GM18861 (cell line): ENCODE measurements around the gene WDR4.
"Not testable (repeated sequence)": the region's sequence is repeated elsewhere in the genome, so short reads cannot be mapped to it uniquely, and the experiment has no call there.

Experiments
- ATAC-seq: cut with Tn5 transposase; IDR thresholded peaks from one replicate; pipeline ENCODE4 v1.9.1; 2021; ENCODE audit not compliant: unreplicated experiment

Gene WDR4

DNA sequence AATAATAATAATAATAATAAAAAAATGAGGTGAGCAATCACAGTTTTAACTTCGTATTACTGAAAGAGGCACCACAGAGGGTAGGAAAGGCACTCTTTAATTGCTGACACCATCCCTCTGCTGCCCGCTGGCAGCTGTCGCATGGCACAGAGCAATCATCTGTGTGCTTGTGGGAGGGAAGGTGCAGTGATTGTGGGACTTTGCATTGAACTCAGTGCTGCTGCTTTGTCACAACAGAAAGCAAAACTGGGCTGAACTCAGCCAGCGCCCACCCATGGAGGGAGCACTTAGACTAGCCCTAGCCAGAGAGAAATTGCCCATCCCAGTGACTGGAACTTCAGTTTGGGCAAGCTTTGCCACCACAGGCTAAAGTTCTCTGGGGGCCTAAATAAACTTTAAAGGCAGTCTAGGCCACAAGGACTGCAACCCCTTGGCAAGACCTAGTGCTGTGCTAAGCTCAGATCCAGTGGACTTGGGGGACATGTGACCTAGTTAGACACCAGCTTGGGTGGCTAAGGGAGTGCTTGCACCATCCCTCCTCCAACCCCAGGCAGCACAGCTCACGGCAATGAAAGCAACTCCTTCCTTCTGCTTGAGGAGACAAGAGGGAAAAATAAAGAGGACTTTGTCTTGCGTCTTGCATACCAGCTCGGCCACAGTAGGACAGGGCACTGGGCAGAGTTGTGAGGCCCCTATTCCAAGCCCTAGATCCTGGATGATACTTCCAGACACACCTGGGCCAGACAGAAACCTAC lies 59.3 kb downstream of the WDR4 start:
- ATAC-seq: no peak

- no peak for ATAC-seq
Observed at GRCh38 chr21:42818328-42818749, 61.0 kb downstream of the WDR4 start.

- ATAC-seq: no peak
Observed at GRCh38 chr21:42815217-42815616, 64.1 kb downstream of the WDR4 start.

- not testable (repeated sequence) for ATAC-seq
Observed at GRCh38 chr21:42812528-42813241, 66.7 kb downstream of the WDR4 start.

DNA sequence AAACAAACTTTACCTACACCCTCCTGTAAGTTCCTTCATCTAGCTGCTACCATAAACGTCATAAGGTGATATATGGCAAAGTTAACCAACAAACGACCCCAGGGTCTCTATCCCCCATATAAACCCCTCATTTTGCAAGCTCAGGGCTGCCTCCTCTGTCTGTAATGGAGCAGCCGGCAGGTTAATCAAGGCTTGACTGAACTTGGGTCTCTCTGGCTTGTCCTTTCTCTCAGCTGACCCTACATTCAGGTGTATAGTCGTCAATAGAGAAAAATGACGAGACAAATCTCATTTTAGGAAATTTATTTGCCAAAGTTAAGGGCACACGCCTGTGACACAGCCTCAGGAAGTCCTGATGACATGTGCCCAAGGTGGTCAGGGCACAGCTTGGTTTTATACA lies 67.4 kb downstream of the WDR4 start:
- no peak for ATAC-seq

GRCh38 chr21:42809577-42810475 lies 69.5 kb downstream of the WDR4 start:
- ATAC-seq: no peak

DNA sequence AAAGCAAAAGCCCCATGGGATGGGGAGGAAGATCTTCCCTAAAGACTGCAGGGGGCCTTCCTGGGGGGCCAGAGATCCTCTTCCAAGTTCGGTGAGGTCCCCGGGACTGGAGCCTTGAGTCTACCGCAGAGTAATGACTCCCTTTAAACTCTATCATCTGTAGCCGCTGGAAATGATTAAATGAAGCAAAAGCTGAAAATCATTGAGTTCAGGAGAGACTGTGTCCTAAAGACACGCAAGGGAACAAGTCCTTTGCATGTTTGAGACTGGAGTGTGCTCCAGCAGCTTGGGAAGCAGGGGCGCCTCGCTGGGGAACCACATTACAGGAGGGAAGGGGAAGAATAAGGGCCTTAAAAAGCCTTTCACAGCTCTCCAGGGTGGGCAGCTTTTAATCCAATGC lies 70.2 kb downstream of the WDR4 start:
- no peak for ATAC-seq

DNA sequence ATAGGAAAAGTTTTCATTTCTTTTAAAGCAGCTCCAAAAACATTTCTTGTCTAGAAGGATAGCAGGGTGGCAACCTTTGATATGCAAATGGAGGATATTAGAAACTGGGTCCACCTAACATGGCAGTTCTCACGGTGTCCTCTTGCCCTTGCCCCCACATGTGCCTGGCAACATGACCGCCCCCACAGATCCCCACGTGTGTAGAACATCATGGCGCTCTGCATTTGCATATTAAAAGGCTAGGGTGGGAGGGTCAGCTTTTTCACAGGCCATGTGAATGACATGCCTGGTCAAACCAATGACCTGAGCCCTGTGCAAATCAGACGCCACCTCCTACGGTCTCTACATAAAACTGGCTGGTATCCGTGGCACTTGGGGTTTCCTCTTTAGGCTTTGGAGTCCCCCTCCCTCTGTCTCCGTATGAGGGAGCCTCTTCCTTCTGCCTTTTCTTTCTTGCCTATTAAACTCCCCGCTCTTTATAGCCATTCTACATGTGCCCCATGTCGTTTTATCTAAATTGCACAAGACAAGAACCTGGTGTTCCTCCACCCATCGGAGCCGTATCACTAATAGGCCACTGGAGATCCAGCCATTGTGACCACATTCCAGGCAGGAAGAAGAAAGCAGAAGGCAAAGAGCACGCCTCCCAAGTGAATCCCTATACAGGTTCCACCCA lies 71.3 kb downstream of the WDR4 start:
- no peak for ATAC-seq

DNA sequence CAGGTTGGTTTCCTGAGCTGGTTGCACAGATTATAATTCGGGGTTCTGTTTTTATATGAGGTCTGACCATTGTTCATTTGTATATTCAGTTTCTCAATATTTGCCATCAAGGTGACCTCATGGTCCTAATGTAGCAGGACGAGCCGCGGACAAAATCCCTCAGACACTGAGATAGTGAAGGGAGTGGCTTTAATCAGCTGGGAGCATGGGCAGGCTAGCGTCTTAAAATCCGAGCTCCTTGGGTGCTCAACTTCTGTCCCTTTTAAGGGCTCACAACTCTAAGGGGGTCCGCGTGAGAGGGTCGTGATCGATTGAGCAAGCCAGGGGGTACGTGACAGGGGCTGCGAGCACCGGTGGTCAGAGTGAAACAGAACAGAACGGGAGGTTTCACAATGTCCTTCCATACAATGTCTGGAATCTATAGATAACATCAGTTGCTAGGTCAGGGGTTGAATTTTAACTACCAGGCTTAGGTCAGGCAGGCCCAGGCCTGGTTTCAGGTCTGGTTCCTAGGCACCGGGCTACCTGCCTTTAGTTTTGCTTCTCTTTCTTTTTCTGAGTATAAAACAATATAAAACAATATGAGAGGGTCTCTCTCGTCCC lies 71.9 kb downstream of the WDR4 start:
- not testable (repeated sequence) for ATAC-seq

DNA sequence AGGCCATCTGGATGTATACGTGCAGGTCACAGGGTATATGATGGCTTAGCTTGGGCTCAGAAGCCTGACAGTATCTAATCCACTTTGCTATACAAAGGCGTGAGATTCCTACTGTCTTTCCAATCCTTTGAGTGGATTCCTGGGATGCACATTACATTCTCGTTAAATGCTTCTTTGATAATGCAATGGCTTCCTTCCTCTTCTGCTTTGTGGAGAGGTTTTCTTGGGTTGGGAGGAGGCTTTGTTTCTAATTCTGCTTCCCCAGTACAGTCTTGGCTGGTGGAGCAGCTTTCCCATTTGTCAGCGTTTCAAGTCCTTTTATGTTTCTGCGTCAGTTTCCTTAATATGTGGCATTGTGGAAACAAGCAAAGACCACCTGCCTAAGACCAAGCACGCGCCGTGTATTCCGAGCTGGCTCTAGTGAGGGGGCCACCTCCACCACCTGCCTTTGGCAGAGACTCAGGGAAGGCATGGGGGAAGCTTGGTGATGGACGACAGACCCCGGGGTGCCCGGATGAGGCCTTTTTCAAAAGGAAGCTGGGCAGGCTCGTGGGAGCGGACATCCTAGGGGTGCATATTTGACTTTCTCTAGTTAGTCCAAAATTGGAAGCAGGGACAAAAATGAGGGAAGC lies 72.7 kb downstream of the WDR4 start:
- no peak for ATAC-seq

GRCh38 chr21:42801616-42802015 lies 77.7 kb downstream of the WDR4 start:
- not testable (repeated sequence) for ATAC-seq

DNA sequence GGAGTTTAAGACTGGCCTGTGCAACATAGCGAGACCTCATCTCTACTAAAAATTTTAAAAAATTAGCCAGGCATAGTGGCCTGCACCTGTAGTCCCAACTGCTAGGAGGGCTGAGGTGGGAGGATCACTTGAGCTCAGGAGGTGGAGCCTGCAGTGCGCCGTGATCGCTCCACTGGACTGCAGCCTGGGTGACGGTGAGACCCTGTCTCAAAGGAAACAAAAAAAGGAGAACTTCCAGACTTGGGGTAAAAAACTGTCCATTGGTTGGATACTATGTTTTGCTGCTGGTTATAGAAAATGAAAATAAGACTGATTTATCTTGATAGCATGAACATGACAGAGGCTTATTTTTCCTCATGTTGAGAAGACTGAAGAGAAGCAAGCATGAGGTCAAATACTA lies 79.4 kb downstream of the WDR4 start:
- ATAC-seq: no peak

DNA sequence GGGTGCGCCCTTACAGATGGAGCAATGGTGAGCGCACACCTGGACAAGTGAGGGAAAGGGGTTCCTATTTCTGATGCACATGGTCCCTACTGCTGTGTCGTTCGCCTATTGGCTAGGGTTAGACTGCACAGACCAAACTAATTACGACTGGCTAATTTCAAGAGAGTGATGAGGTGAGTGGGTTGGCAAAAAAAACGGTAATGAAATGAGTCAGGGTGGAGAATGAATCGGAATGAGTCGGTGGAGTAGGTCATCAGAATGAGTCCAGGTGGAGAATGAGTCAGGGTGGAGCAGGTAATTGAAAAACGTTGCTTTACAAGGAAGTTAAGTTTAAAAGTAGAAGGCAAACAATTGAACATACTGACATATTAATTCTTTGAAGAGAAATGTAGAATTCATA lies 79.8 kb downstream of the WDR4 start:
- no peak for ATAC-seq
